ENCODE measurements around the gene SMARCC1.
"Not testable (repeated sequence)": the region's sequence is repeated elsewhere in the genome, so short reads cannot be mapped to it uniquely, and the experiment has no call there.

SMARCC1 gene

GRCh38 chr3:47781685-47782445 is at the start of gene SMARCC1:
TSS of gene SMARCC1 (minus strand) at chr3:47781893. CDS start at chr3:47781797, 96 bp downstream.
- peak; percentile 33 for DNase-seq

- not testable (repeated sequence) for DNase-seq
These were observed 47.8 kb upstream of the SMARCC1 start for GRCh38 chr3:47829482-47829881.

- no peak for DNase-seq
These were observed 43.9 kb upstream of the SMARCC1 start for GRCh38 chr3:47825590-47825989.

- peak; percentile 7 for DNase-seq
These were observed 43.1 kb upstream of the SMARCC1 start for GRCh38 chr3:47824541-47825473.

- DNase-seq = no peak
These were observed 35.9 kb upstream of the SMARCC1 start for GRCh38 chr3:47817609-47818008.

GRCh38 chr3:47813551-47814177 is 32.0 kb upstream of the SMARCC1 start:
- DNase-seq = no peak

- DNase-seq = no peak
These were observed 22.9 kb upstream of the SMARCC1 start for GRCh38 chr3:47804577-47804976.

GRCh38 chr3:47803480-47804025 is 21.9 kb upstream of the SMARCC1 start:
- no peak for DNase-seq

- DNase-seq = no peak
These were observed 21.2 kb upstream of the SMARCC1 start, which contains the start of gene DHX30 for GRCh38 chr3:47802734-47803479. TSS of gene DHX30 (plus strand) at chr3:47803138. CDS start at chr3:47810684, 7,546 bp downstream.

- DNase-seq = no peak
These were observed 18.0 kb upstream of the SMARCC1 start for GRCh38 chr3:47799733-47800132.

GRCh38 chr3:47794544-47794943 is 12.9 kb upstream of the SMARCC1 start:
- DNase-seq = no peak

- no peak for DNase-seq
These were observed 11.0 kb upstream of the SMARCC1 start for GRCh38 chr3:47792699-47793098.

GRCh38 chr3:47791193-47791855 is 9.6 kb upstream of the SMARCC1 start:
- no peak for DNase-seq

- DNase-seq = no peak
These were observed 2.0 kb upstream of the SMARCC1 start for GRCh38 chr3:47783673-47784072.

GRCh38 chr3:47782446-47783308 is 984 bp upstream of the SMARCC1 start:
- DNase-seq = no peak

GRCh38 chr3:47780741-47781684 is 680 bp downstream of the SMARCC1 start:
- DNase-seq = no peak

GRCh38 chr3:47778746-47779145 is 2.9 kb downstream of the SMARCC1 start:
- no peak for DNase-seq

GRCh38 chr3:47772788-47773187 is 8.9 kb downstream of the SMARCC1 start:
- DNase-seq = no peak

GRCh38 chr3:47772047-47772446 is 9.6 kb downstream of the SMARCC1 start:
- DNase-seq = no peak
